Measurements from ENCODE around the gene ZNRD2.
A peak's percentile ranks its signal among the peaks of the same experiment; 100 is the strongest.

- TF ChIP-seq CTCF (IDR thresholded peaks at IDR 0.05) (peak in 3 of 6 experiments; percentile 16 to 38 (median 32)), POLR2A (IDR thresholded peaks at IDR 0.05) (no peak)
These were observed 1.7 kb downstream of the ZNRD2 start for GRCh38 chr11:65571940-65572339.
